Measurements from ENCODE around the gene BEST4.
A peak's percentile ranks its signal among the peaks of the same experiment; 100 is the strongest.
"Not testable (repeated sequence)": the region's sequence is repeated elsewhere in the genome, so short reads cannot be mapped to it uniquely, and the experiment has no call there.

The BEST4 gene

GRCh38 chr1:44797886-44798285 is 9.9 kb upstream of the BEST4 start:
- H3K27ac Mint-ChIP-seq, H3K9me3 Mint-ChIP-seq, H3K27me3 Mint-ChIP-seq, H3K4me3 Mint-ChIP-seq: not testable (repeated sequence)
- peaks cover 21% of the 10 kb centered on the region for H3K4me1 Mint-ChIP-seq
- peaks cover 14% of the 10 kb centered on the region for H3K36me3 Mint-ChIP-seq

GRCh38 chr1:44792736-44793502 is 4.9 kb upstream of the BEST4 start:
- no peaks in the 10 kb centered on the region for H3K4me1 Mint-ChIP-seq
- H3K4me3 Mint-ChIP-seq = no peak overlapping the region
- no peaks in the 10 kb centered on the region for H3K27me3 Mint-ChIP-seq
- H3K27ac Mint-ChIP-seq = no peak overlapping the region
- no peaks in the 10 kb centered on the region for H3K36me3 Mint-ChIP-seq
- H3K9me3 Mint-ChIP-seq = no peaks in the 10 kb centered on the region

- Mint-ChIP-seq H3K4me1 (peaks cover 5% of the 10 kb centered on the region), H3K9me3 (no peaks in the 10 kb centered on the region), H3K36me3 (no peaks in the 10 kb centered on the region), H3K27ac (no peak overlapping the region), H3K27me3 (no peaks in the 10 kb centered on the region), H3K4me3 (no peak overlapping the region)
Measured at GRCh38 chr1:44790968-44791801, 3.2 kb upstream of the BEST4 start.

- H3K4me3 Mint-ChIP-seq = no peak overlapping the region
- no peaks in the 10 kb centered on the region for H3K27me3 Mint-ChIP-seq
- H3K9me3 Mint-ChIP-seq = no peaks in the 10 kb centered on the region
- no peak overlapping the region for H3K27ac Mint-ChIP-seq
- H3K36me3 Mint-ChIP-seq = no peaks in the 10 kb centered on the region
- peaks cover 29% of the 10 kb centered on the region for H3K4me1 Mint-ChIP-seq
Measured at GRCh38 chr1:44787506-44787905, 464 bp downstream of the BEST4 start.

GRCh38 chr1:44786841-44787426 is 1.0 kb downstream of the BEST4 start:
- Mint-ChIP-seq H3K36me3 (no peaks in the 10 kb centered on the region), H3K4me3 (peak overlapping the region; percentile 84), H3K27ac (peak overlapping the region; percentile 80)

GRCh38 chr1:44786138-44786840 is 1.7 kb downstream of the BEST4 start:
- Mint-ChIP-seq H3K4me1 (peaks cover 34% of the 10 kb centered on the region), H3K36me3 (peaks cover 2% of the 10 kb centered on the region), H3K27ac (peak overlapping the region; percentile 80), H3K4me3 (peak overlapping the region; percentile 84), H3K27me3 (no peaks in the 10 kb centered on the region), H3K9me3 (no peaks in the 10 kb centered on the region)

More at GRCh38 chr1:44786841-44787426, 1.0 kb downstream of the BEST4 start:
- Mint-ChIP-seq H3K4me1 (peaks cover 29% of the 10 kb centered on the region), H3K27me3 (no peaks in the 10 kb centered on the region), H3K9me3 (no peaks in the 10 kb centered on the region)

- Mint-ChIP-seq H3K27ac (peak overlapping the region; percentile 59), H3K4me3 (peak overlapping the region; percentile 84), H3K9me3 (no peaks in the 10 kb centered on the region), H3K27me3 (no peaks in the 10 kb centered on the region), H3K4me1 (peaks cover 37% of the 10 kb centered on the region), H3K36me3 (peaks cover 5% of the 10 kb centered on the region)
Measured at GRCh38 chr1:44785501-44786137, 2.4 kb downstream of the BEST4 start.

- H3K27me3 Mint-ChIP-seq = no peaks in the 10 kb centered on the region
- peak overlapping the region; percentile 84 for H3K4me3 Mint-ChIP-seq
- peak overlapping the region; percentile 76 for H3K27ac Mint-ChIP-seq
- no peaks in the 10 kb centered on the region for H3K9me3 Mint-ChIP-seq
- peaks cover 42% of the 10 kb centered on the region for H3K4me1 Mint-ChIP-seq
- peaks cover 10% of the 10 kb centered on the region for H3K36me3 Mint-ChIP-seq
Measured at GRCh38 chr1:44785029-44785380, 3.0 kb downstream of the BEST4 start.

GRCh38 chr1:44784094-44785028 is 3.6 kb downstream of the BEST4 start:
- Mint-ChIP-seq H3K4me3 (peak overlapping the region; percentile 84), H3K27me3 (no peaks in the 10 kb centered on the region), H3K36me3 (peaks cover 12% of the 10 kb centered on the region), H3K27ac (peak overlapping the region; percentile 76), H3K9me3 (no peaks in the 10 kb centered on the region), H3K4me1 (peaks cover 43% of the 10 kb centered on the region)

- Mint-ChIP-seq H3K36me3 (peaks cover 17% of the 10 kb centered on the region), H3K27me3 (no peaks in the 10 kb centered on the region), H3K27ac (peak overlapping the region; percentile 4), H3K4me3 (peak overlapping the region; percentile 56), H3K9me3 (no peaks in the 10 kb centered on the region), H3K4me1 (peaks cover 49% of the 10 kb centered on the region)
Measured at GRCh38 chr1:44783697-44784093, 4.3 kb downstream of the BEST4 start.

- Mint-ChIP-seq H3K36me3 (peaks cover 38% of the 10 kb centered on the region), H3K9me3 (no peaks in the 10 kb centered on the region), H3K4me3 (peak overlapping the region; percentile 68), H3K4me1 (peaks cover 53% of the 10 kb centered on the region), H3K27me3 (no peaks in the 10 kb centered on the region), H3K27ac (peak overlapping the region; percentile 68)
Measured at GRCh38 chr1:44780583-44781121, 7.3 kb downstream of the BEST4 start.

GRCh38 chr1:44778705-44779576 is 9.0 kb downstream of the BEST4 start:
- Mint-ChIP-seq H3K9me3 (no peaks in the 10 kb centered on the region), H3K27ac (peak overlapping the region; percentile 84), H3K4me1 (peaks cover 51% of the 10 kb centered on the region), H3K36me3 (peaks cover 38% of the 10 kb centered on the region), H3K4me3 (peak overlapping the region; percentile 97), H3K27me3 (no peaks in the 10 kb centered on the region)

GRCh38 chr1:44777969-44778635 is 9.9 kb downstream of the BEST4 start:
- Mint-ChIP-seq H3K4me1 (peaks cover 45% of the 10 kb centered on the region), H3K4me3 (peak overlapping the region; percentile 97), H3K27me3 (no peaks in the 10 kb centered on the region), H3K27ac (peak overlapping the region; percentile 95), H3K9me3 (no peaks in the 10 kb centered on the region), H3K36me3 (peaks cover 38% of the 10 kb centered on the region)

All from activated naive CD4-positive, alpha-beta T cell treated with anti-CD3 and anti-CD28 coated beads, Interleukin-2, amount 50 U/mL, for 24 hours (primary cell).